AG04450 (cell line): ENCODE results near the gene SLC44A1. TPM values are rescaled to one million over a fixed set of nuclear protein-coding genes. Genes with fewer than 3 reads are reported as not detected.

Experiments used
- CTCF ChIA-PET: fragments of 300-600, 350-600 bp; formaldehyde crosslinking; extraction: SDS; loops from one replicate; lab custom pipeline; 2022; ENCODE audit warnings: antibody characterized with exemption, inconsistent platforms; lab: Charles Lee
- POLR2A ChIA-PET: fragments of 350-600 bp; formaldehyde crosslinking; extraction: SDS; loops from one replicate; lab custom pipeline; 2021; ENCODE audit warnings: antibody characterized with exemption, inconsistent platforms; lab: Yijun Ruan, JAX
- DNase-seq: peaks from one replicate; pipeline ENCODE4 v3.0.0-alpha.2; 2011; ENCODE audit warnings: low read depth, low spot score
- H3K27ac ChIP-seq: one replicate; pipeline ENCODE4 v1.5.1; 2012; ENCODE audit warnings: low read depth, low read length, control low read depth
- H3K27me3 ChIP-seq: one replicate; pipeline ENCODE4 v1.6.0; 2012; ENCODE audit warnings: low read length; ENCODE audit not compliant: control insufficient read depth, insufficient read depth
- H3K4me3 ChIP-seq: 2 replicates; pipeline ENCODE4 v1.5.1; 2011; ENCODE audit warnings: mild to moderate bottlenecking, low read depth, low read length, control low read depth
- H3K9me3 ChIP-seq: 2 replicates; pipeline ENCODE4 v1.5.1; 2012; ENCODE audit warnings: low read length; ENCODE audit not compliant: control insufficient read depth, insufficient read depth
- polyA plus RNA-seq: library from polyadenylated mRNA; depleted of rRNA; stranded (reverse); fragments of >200 nt; gene quantifications from 2 replicates; pipeline ENCODE4 v1.2.3, GENCODE V29; 2011
- TF ChIP-seq, protein P1 (sequence below): IDR thresholded peaks from 2 replicates; pipeline ENCODE4 v1.5.1; 2011; ENCODE audit warnings: low read depth, low read length, control low read depth, inconsistent platforms

Gene SLC44A1
- polyA plus RNA-seq, 1 experiment, result 15.6 TPM

DNA sequence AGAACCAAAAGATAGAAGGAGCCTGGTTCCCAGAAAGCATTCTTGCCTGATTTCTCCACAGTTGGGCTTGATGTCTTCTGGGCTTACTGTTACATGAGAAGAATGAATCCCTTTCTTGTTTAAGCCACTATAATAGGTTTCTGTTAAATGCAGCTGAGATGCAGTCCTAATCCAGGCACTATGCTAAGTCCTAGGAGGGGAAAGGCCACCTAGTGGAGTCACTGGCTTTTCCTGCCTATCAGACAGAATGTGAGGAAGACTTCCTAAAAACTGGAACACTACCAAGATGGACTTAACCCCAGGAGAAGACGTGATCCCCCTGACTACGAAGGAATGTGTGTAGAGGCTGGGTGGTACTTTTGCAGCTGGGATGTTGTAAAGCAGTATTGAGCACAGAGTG is 169.1 kb downstream of the SLC44A1 start:
- no peaks in the 10 kb centered on the region for H3K9me3 ChIP-seq
- H3K27ac ChIP-seq, result no peak overlapping the region
- CTCF ChIA-PET, result interaction anchor here (0.7 to 3.9 kb wide), 9 partner anchors 11 to 633 kb away, joined by 3 to 31 read pairs (median 4); no protein-coding TSS in a partner anchor
- TF ChIP-seq, protein P1, sequence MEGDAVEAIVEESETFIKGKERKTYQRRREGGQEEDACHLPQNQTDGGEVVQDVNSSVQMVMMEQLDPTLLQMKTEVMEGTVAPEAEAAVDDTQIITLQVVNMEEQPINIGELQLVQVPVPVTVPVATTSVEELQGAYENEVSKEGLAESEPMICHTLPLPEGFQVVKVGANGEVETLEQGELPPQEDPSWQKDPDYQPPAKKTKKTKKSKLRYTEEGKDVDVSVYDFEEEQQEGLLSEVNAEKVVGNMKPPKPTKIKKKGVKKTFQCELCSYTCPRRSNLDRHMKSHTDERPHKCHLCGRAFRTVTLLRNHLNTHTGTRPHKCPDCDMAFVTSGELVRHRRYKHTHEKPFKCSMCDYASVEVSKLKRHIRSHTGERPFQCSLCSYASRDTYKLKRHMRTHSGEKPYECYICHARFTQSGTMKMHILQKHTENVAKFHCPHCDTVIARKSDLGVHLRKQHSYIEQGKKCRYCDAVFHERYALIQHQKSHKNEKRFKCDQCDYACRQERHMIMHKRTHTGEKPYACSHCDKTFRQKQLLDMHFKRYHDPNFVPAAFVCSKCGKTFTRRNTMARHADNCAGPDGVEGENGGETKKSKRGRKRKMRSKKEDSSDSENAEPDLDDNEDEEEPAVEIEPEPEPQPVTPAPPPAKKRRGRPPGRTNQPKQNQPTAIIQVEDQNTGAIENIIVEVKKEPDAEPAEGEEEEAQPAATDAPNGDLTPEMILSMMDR, result peak; percentile 52
- POLR2A ChIA-PET, result interaction anchor here (1.4 kb wide), 1 partner anchor 169 kb away, joined by 7 read pairs; the partner anchor contains the start of gene SLC44A1
- H3K27me3 ChIP-seq, result no peaks in the 10 kb centered on the region
- H3K4me3 ChIP-seq, result no peak overlapping the region
- no peak for DNase-seq

DNA sequence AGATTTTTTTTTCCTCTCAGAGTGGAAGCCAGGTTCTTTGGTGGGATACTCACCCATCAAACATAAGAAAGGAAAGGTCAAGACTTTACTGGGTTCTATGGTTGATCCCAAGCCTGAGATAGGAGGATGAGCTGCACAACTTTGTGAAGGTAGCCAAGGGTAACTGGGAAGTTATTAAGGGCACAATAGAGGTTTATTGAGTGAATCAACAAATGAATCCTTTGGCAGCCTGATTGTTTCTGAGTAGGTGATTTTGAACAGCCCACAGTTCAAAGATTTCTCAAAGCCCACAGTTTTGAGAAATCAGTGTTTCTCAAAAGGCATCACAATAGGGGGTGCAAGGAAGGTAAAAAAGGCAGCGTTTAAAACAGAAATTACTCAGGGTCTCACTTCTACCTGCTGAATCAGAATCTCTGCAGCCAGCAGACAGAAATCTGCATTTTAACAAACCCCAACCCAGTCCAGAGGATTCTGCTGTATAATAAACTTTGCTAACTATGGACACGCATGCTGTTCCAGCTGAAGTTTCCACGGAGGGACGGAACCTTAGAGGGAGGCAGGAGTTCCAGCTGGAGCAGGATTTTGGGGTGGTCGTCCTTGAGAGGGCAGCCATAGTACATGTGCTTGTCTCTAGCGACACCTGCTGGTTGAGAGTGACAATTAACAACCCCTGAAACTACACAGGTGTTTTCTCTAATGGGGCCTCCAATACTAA is 170.7 kb downstream of the SLC44A1 start:
- no peak for DNase-seq
- no peak overlapping the region for H3K4me3 ChIP-seq
- no peaks in the 10 kb centered on the region for H3K9me3 ChIP-seq
- ChIA-PET POLR2A (no interaction called here), CTCF (interaction anchor here (0.5 to 4.2 kb wide), 32 partner anchors 11 to 656 kb away, joined by 3 to 38 read pairs (median 4); no protein-coding TSS in a partner anchor)
- TF ChIP-seq, protein P1, result peak; percentile 86
- H3K27ac ChIP-seq, result no peak overlapping the region
- H3K27me3 ChIP-seq, result no peaks in the 10 kb centered on the region

DNA sequence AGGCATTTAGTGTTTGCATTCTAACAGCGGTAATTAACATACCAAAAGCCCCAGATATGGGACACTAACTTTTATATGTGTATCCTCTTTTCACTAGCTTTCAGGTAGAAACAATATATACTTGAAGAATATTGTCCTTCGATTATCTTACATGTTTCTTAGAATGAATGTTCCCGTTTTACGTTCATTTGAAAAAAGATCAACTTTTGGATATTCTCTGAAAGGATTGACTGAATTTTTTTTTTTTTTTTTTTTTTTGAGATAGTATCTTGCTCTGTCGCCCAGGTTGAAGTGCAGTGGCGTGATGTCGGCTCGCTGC is 171.2 kb downstream of the SLC44A1 start:
- POLR2A ChIA-PET, result no interaction called here
- H3K9me3 ChIP-seq, result no peaks in the 10 kb centered on the region
- H3K4me3 ChIP-seq, result no peak overlapping the region

DNA sequence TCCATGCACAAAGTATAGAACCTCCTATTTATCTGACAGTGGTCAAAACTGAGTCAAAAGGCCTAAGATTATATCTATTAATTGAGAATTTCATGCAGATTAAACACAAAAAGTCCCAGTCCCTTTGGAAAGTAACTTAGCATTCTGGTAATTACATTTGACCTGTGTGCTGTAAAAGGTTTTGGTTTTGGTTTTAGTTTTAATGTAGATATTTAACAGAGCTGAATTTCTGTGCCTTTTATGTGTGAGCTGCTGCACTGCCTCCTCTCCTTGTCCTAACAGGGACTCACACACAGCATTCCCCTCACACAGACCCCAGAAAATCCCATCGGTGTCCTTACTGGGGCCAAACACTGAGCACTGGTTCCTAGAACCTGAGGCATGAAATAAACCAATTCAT is 172.4 kb downstream of the SLC44A1 start:
- DNase-seq, result no peak
- Histone ChIP-seq H3K27me3 (no peaks in the 10 kb centered on the region), H3K27ac (no peak overlapping the region), H3K9me3 (no peaks in the 10 kb centered on the region), H3K4me3 (no peak overlapping the region)
- POLR2A ChIA-PET, result no interaction called here
- CTCF ChIA-PET, result interaction anchor here (0.9 to 4.2 kb wide), 5 partner anchors 257 to 636 kb away, joined by 3 to 38 read pairs (median 4); no protein-coding TSS in a partner anchor
- TF ChIP-seq, protein P1, result no peak

More for the DNA sequence above, 171.2 kb downstream of the SLC44A1 start:
- Histone ChIP-seq H3K27ac (no peak overlapping the region), H3K27me3 (no peaks in the 10 kb centered on the region)
- TF ChIP-seq, protein P1, result no peak
- DNase-seq, result no peak
- CTCF ChIA-PET, result interaction anchor here (0.6 to 4.2 kb wide), 37 partner anchors 10 to 888 kb away, joined by 3 to 38 read pairs (median 4); no protein-coding TSS in a partner anchor
